ENCODE measurements around the gene EIF4A2.
"Not testable (repeated sequence)": the region's sequence is repeated elsewhere in the genome, so short reads cannot be mapped to it uniquely, and the experiment has no call there.

EIF4A2 gene

GRCh38 chr3:186822388-186822759 lies 39.0 kb downstream of the EIF4A2 start:
- DNase-seq = not testable (repeated sequence)

DNA sequence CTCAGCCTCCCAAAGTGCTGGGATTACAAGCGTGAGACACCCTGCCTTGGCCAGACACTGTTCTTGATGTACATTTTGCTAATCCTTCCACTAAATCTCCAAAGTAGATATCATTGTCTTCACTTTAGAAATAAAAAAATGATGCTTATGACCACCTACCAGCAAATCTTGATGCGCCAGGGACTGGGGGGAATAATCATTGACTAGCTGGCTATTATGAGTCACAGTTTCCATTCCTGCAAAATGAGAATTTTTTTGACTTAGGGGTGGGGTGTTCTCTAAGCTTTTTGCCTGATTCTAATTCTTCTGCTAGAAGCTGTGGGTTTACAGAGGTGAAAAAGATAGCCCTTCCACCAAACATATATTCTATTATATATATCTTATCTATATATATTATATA lies 40.0 kb downstream of the EIF4A2 start:
- no peak for DNase-seq

DNA sequence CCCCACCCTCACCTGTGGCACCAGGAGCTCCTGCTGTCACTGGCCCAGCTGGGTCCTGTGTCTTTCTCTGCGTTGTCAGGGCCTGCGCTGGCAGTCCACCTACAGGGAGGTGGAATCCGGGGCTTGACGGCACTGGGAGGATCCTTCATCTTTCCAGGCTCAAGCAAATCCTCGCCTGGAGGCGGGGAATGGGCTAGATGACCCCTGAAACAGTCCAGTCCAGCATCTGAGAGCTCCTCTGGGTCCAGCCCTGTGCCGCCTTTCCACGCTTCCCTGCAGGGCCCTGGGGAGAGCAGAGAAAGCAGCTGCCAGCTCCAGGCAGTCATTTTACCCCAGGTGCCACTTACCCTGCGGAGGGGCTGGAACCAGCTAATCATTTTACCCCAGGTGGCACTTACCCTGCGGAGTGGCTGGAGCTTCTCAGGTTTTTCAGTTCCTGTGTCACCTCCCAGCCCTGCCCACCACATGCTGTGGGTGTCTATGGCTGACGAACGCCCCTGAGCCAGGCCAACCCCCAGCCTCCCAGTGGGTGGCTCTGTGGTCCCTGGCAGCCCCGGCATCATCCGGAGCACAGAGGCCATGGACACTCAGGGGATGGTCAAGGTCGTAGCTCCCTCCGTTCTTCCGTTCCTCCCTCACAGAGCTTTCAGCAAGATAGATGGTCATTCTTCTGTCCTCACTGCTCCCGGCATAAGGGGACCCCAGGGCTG lies 41.2 kb downstream of the EIF4A2 start:
- DNase-seq = no peak

GRCh38 chr3:186825294-186825821 lies 42.0 kb downstream of the EIF4A2 start:
- peak; percentile 46 for DNase-seq

DNA sequence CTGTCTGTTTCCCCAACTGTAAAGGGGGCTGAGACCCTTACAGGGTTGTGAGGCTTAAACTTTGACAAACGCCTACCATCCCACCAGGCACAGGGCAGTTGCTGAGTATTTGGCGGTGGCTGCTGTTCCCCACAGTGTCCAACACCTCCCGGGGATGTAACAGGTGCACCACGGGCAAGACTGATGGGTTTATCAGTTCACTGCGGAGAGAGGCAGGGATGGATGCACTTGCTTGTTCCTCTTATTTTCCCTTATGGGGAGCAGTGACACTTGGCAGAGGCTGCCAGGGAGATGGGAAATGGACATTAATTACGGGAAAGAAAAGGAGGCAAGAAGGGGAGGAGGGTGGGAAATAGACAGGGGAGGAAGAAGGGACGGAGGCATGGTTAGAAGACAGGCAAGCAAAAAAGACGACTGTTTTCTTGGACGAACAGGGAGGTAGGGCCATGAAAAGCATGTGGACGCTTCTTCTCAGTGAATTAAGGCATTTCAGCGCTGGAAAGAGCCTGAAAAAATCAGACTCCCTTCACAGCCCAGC lies 42.6 kb downstream of the EIF4A2 start:
- DNase-seq = no peak

GRCh38 chr3:186826410-186826975 lies 43.1 kb downstream of the EIF4A2 start:
- peak; percentile 22 for DNase-seq

DNA sequence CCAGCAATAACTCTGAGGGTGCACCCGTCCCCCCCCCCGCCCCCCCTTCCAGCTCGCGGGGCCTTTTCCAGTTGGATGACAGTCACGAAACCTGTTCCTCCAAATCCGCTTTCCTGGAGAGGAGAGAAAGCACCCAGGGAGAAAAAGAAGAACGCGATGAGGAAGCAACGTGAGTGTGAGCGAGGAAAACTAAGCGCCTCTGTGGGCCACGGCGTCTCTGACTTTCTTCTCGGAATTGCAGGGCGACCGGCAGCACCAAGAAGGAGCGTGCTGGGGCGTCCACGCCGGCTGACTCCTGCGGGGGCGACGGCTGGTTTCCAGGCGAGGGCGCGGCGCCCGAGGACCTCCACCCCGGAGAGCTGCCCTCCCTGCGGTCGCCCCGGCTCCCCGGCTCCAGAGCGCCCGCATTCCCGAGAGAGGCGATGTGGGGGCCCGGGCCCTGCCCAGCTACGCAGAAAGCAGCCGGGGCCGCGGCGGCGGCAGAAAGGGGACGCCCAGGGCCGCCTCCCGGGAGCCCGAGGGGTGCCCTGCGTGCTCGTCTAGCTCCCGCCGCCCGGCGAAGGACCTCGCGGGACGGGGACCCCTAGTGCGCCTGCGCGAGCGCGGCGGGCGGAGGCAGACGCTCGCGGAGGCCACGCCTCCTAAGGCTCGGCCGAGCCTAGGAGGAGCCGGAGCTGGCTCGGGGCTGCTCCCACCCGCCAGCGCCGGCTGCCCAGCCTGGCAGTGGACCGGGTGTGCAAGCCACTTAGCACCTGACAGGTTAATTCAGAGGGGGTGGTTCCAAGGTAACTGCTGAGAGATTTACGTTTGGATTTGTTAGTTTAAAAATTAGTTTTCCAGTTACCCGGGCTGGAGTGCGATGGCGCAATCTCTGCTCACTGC lies 43.8 kb downstream of the EIF4A2 start:
- DNase-seq = peak; percentile 82

DNA sequence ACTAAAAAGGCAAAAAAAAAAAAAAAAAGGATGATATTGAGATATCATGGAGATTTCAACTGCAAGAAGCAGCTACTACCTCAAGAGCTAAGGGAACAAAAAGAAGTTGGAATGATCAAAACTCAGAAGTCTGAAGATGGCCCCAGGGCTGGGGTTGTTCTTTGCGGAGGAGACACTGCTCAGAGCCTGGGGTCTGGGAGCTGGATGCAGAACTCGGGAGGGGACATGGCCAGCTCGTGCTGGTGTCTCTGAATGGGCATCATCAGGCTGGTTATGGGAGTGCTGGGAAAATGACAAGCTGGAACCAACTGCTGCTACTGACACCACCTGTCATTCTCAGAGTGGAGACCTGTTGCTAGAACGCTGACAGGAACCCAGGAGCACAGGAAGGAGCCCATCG lies 45.0 kb downstream of the EIF4A2 start:
- DNase-seq = no peak

DNA sequence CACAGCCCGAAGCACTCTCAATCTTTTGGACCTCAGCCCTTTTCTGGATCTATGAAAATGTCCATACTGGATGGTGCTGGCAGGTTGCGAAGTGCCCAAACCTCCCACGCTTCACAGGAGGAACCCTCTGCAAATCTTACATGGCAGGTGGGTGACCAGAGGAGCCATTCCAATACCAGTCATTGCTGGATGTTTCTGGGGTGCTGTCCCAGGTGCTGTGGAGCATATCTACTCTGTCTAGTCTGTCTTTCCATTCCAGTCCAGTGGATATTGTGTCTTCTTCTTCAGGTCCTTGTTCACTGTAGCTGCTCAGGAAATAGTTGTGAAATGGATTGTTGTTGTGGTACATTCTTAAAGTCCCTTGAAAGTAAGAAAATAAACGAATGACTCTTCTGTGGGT lies 48.4 kb downstream of the EIF4A2 start:
- DNase-seq = no peak

DNA sequence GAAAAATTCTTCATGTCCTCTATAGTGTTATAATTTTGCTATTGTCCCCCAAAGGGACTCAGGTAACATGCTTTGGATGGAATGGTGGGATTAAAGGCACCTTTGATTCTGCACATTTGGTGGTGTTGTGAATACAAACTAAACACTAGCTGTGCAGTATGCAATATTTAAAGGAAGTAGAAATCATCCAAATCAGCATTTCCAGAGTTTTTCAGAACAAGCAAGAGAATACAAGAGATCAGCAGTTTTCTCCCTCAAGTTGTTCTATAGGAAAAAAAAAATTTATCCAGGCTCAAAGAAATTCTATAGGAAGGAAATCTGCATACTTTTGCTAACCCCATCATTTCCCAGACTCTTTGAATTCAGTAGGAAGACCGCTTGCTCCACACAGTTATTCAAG lies 48.9 kb downstream of the EIF4A2 start:
- no peak for DNase-seq
